T-helper 17 cell (primary cell): ENCODE measurements around the gene MCF2L2. TPM values are rescaled to one million over a fixed set of nuclear protein-coding genes. Genes with fewer than 3 reads are reported as not detected.
"Not testable (repeated sequence)": the region's sequence is repeated elsewhere in the genome, so short reads cannot be mapped to it uniquely, and the experiment has no call there.

ENCODE experiments used
- ATAC-seq: fragments of 150-1000 bp; cut with Tn5 transposase; 2 replicates; pipeline ENCODE4 v1.10.0; 2021; ENCODE audit warnings: mild to moderate bottlenecking, moderate library complexity
- DNase-seq, 3 donors: peaks; one replicate each; pipeline versions ENCODE4 v3.0.0 to v3.0.0-alpha.2; 2020 to 2021
- H3K9me3 ChIP-seq: one replicate; pipeline ENCODE4 v1.7.0; 2013; ENCODE audit warnings: low read length, mild to moderate bottlenecking; ENCODE audit not compliant: control insufficient read depth, poor library complexity, severe bottlenecking
- H3K27ac Mint-ChIP-seq: one replicate; pipeline ENCODE4 v1.8.0; 2022; ENCODE audit warnings: mild to moderate bottlenecking, moderate library complexity, mixed read lengths
- H3K27me3 Mint-ChIP-seq: one replicate; pipeline ENCODE4 v1.8.0; 2022; ENCODE audit warnings: mixed read lengths
- H3K36me3 Mint-ChIP-seq: one replicate; pipeline ENCODE4 v1.8.0; 2022; ENCODE audit warnings: low read depth, mixed read lengths
- H3K4me1 Mint-ChIP-seq: one replicate; pipeline ENCODE4 v1.8.0; 2022; ENCODE audit warnings: mild to moderate bottlenecking, mixed read lengths
- H3K4me3 Mint-ChIP-seq: one replicate; pipeline ENCODE4 v1.8.0; 2022; ENCODE audit warnings: mild to moderate bottlenecking, moderate library complexity, mixed read lengths
- total RNA-seq, 4 donors: library from RNA in 2 of 4; stranded (reverse) in 2 of 4; gene quantifications; one replicate each; pipeline ENCODE4 v1.2.3 and lab custom pipeline; 2022 to 2026

Gene MCF2L2
- total RNA-seq, 2 donors from 2014 or later = 25.7 to 27.2 TPM

GRCh38 chr3:183381673-183382072, 46.7 kb downstream of the MCF2L2 start:
- DNase-seq (no peak), ATAC-seq (no peak)
- no peaks in the 10 kb centered on the region for H3K27me3 Mint-ChIP-seq
- H3K9me3 ChIP-seq = no peaks in the 10 kb centered on the region
- H3K4me1 Mint-ChIP-seq = peaks cover 11% of the 10 kb centered on the region
- H3K36me3 Mint-ChIP-seq = peaks cover 10% of the 10 kb centered on the region
- no peak overlapping the region for H3K27ac Mint-ChIP-seq
- no peak overlapping the region for H3K4me3 Mint-ChIP-seq

- no peak for ATAC-seq
- H3K4me3 Mint-ChIP-seq = no peak overlapping the region
- DNase-seq = no peak
- no peaks in the 10 kb centered on the region for H3K9me3 ChIP-seq
- no peaks in the 10 kb centered on the region for H3K27me3 Mint-ChIP-seq
- no peak overlapping the region for H3K27ac Mint-ChIP-seq
- H3K36me3 Mint-ChIP-seq = peaks cover 10% of the 10 kb centered on the region
- H3K4me1 Mint-ChIP-seq = peaks cover 11% of the 10 kb centered on the region
Measured at GRCh38 chr3:183381179-183381578, 47.2 kb downstream of the MCF2L2 start.

GRCh38 chr3:183378951-183379350, 49.5 kb downstream of the MCF2L2 start:
- H3K27ac Mint-ChIP-seq = no peak overlapping the region
- no peak overlapping the region for H3K4me3 Mint-ChIP-seq
- peaks cover 16% of the 10 kb centered on the region for H3K4me1 Mint-ChIP-seq
- ATAC-seq (no peak), DNase-seq (no peak)
- H3K9me3 ChIP-seq = no peaks in the 10 kb centered on the region
- no peaks in the 10 kb centered on the region for H3K27me3 Mint-ChIP-seq
- peaks cover 12% of the 10 kb centered on the region for H3K36me3 Mint-ChIP-seq

GRCh38 chr3:183378545-183378944, 49.9 kb downstream of the MCF2L2 start:
- Mint-ChIP-seq H3K27ac (no peak overlapping the region), H3K4me1 (peaks cover 19% of the 10 kb centered on the region), H3K27me3 (no peaks in the 10 kb centered on the region), H3K4me3 (no peak overlapping the region), H3K36me3 (peaks cover 15% of the 10 kb centered on the region)
- ATAC-seq (no peak), DNase-seq (no peak)
- H3K9me3 ChIP-seq = no peaks in the 10 kb centered on the region

GRCh38 chr3:183378008-183378407, 50.4 kb downstream of the MCF2L2 start:
- Mint-ChIP-seq H3K27ac (peak overlapping the region; percentile 82), H3K36me3 (peaks cover 15% of the 10 kb centered on the region), H3K4me1 (peaks cover 19% of the 10 kb centered on the region), H3K27me3 (no peaks in the 10 kb centered on the region), H3K4me3 (no peak overlapping the region)
- no peaks in the 10 kb centered on the region for H3K9me3 ChIP-seq
- DNase-seq (no peak), ATAC-seq (no peak)

- Mint-ChIP-seq H3K36me3 (peaks cover 15% of the 10 kb centered on the region), H3K27me3 (no peaks in the 10 kb centered on the region), H3K27ac (peak overlapping the region; percentile 82), H3K4me3 (no peak overlapping the region), H3K4me1 (peaks cover 19% of the 10 kb centered on the region)
- H3K9me3 ChIP-seq = no peaks in the 10 kb centered on the region
- no peak for DNase-seq
- ATAC-seq = no peak
Measured at GRCh38 chr3:183377307-183377959, 51.0 kb downstream of the MCF2L2 start.

GRCh38 chr3:183375787-183376186, 52.6 kb downstream of the MCF2L2 start:
- no peaks in the 10 kb centered on the region for H3K9me3 ChIP-seq
- no peak for ATAC-seq
- no peak for DNase-seq
- no peaks in the 10 kb centered on the region for H3K27me3 Mint-ChIP-seq
- peak overlapping the region; percentile 19 for H3K27ac Mint-ChIP-seq
- no peak overlapping the region for H3K4me3 Mint-ChIP-seq
- peaks cover 25% of the 10 kb centered on the region for H3K4me1 Mint-ChIP-seq
- peaks cover 15% of the 10 kb centered on the region for H3K36me3 Mint-ChIP-seq

- Mint-ChIP-seq H3K4me1 (peaks cover 27% of the 10 kb centered on the region), H3K4me3 (no peak overlapping the region), H3K27me3 (no peaks in the 10 kb centered on the region), H3K27ac (peak overlapping the region; percentile 19), H3K36me3 (peaks cover 15% of the 10 kb centered on the region)
- H3K9me3 ChIP-seq = no peaks in the 10 kb centered on the region
- DNase-seq = no peak
- no peak for ATAC-seq
Measured at GRCh38 chr3:183375337-183375736, 53.1 kb downstream of the MCF2L2 start.

- H3K4me3 Mint-ChIP-seq = no peak overlapping the region
Measured at GRCh38 chr3:183372911-183373310, 55.5 kb downstream of the MCF2L2 start.

GRCh38 chr3:183371600-183371968, 56.8 kb downstream of the MCF2L2 start:
- H3K27me3 Mint-ChIP-seq, H3K4me3 Mint-ChIP-seq, H3K9me3 ChIP-seq, H3K36me3 Mint-ChIP-seq, DNase-seq, ATAC-seq: not testable (repeated sequence)
- Mint-ChIP-seq H3K27ac (peak overlapping the region; percentile 74), H3K4me1 (peaks cover 27% of the 10 kb centered on the region)

More at GRCh38 chr3:183372911-183373310, 55.5 kb downstream of the MCF2L2 start:
- H3K36me3 Mint-ChIP-seq = peaks cover 17% of the 10 kb centered on the region
- no peak overlapping the region for H3K27ac Mint-ChIP-seq
- H3K4me1 Mint-ChIP-seq = peaks cover 29% of the 10 kb centered on the region
- ATAC-seq = no peak
- no peak for DNase-seq
- no peaks in the 10 kb centered on the region for H3K27me3 Mint-ChIP-seq
- no peaks in the 10 kb centered on the region for H3K9me3 ChIP-seq

- Mint-ChIP-seq H3K4me3 (no peak overlapping the region), H3K4me1 (peaks cover 30% of the 10 kb centered on the region), H3K27ac (peak overlapping the region; percentile 74), H3K27me3 (no peaks in the 10 kb centered on the region), H3K36me3 (peaks cover 10% of the 10 kb centered on the region)
- no peaks in the 10 kb centered on the region for H3K9me3 ChIP-seq
- ATAC-seq = no peak
- DNase-seq = no peak
Measured at GRCh38 chr3:183370391-183370790, 58.0 kb downstream of the MCF2L2 start.

- ATAC-seq (no peak), DNase-seq (no peak)
- Mint-ChIP-seq H3K4me1 (peaks cover 29% of the 10 kb centered on the region), H3K4me3 (no peak overlapping the region), H3K27ac (no peak overlapping the region), H3K27me3 (no peaks in the 10 kb centered on the region), H3K36me3 (peaks cover 7% of the 10 kb centered on the region)
- H3K9me3 ChIP-seq = no peaks in the 10 kb centered on the region
Measured at GRCh38 chr3:183369627-183370026, 58.8 kb downstream of the MCF2L2 start.

GRCh38 chr3:183369117-183369516, 59.3 kb downstream of the MCF2L2 start:
- Mint-ChIP-seq H3K4me1 (peaks cover 29% of the 10 kb centered on the region), H3K27ac (no peak overlapping the region), H3K4me3 (no peak overlapping the region), H3K36me3 (peaks cover 6% of the 10 kb centered on the region), H3K27me3 (no peaks in the 10 kb centered on the region)
- DNase-seq = no peak
- ATAC-seq = no peak
- H3K9me3 ChIP-seq = no peaks in the 10 kb centered on the region

GRCh38 chr3:183360971-183361624, 67.3 kb downstream of the MCF2L2 start:
- DNase-seq = no peak
- Mint-ChIP-seq H3K27me3 (no peaks in the 10 kb centered on the region), H3K27ac (no peak overlapping the region), H3K4me3 (no peak overlapping the region), H3K36me3 (peaks cover 11% of the 10 kb centered on the region), H3K4me1 (peaks cover 15% of the 10 kb centered on the region)
- no peaks in the 10 kb centered on the region for H3K9me3 ChIP-seq
- no peak for ATAC-seq
